Lung (tissue), 12 donors: ENCODE measurements around the gene HK1. TPM values are rescaled to one million over a fixed set of nuclear protein-coding genes. Genes with fewer than 3 reads are reported as not detected.

Source experiments
- ATAC-seq: fragments of 200-7000 bp; cut with Tn5 transposase; one replicate; pipeline ENCODE4 v1.9.1; 2020; ENCODE audit warnings: moderate number of reproducible peaks; ENCODE audit not compliant: insufficient read depth, low FRiP score
- DNase-seq, 3 donors: peaks; one replicate each; pipeline ENCODE4 v3.0.0-alpha.2; 2013 to 2017
- H3K27ac ChIP-seq, 2 donors: one replicate each; pipeline ENCODE4 v1.5.1; 2013; ENCODE audit warnings: mild to moderate bottlenecking in 2 of 2, moderate library complexity in 2 of 2, control low read depth in 1 of 2, inconsistent platforms in 1 of 2, low read depth in 1 of 2, low read length in 1 of 2
- H3K27me3 ChIP-seq, 3 donors: one replicate each; pipeline ENCODE4 v1.5.1; 2013; ENCODE audit warnings: low read length in 2 of 3; ENCODE audit not compliant: control insufficient read depth in 3 of 3, insufficient read depth in 3 of 3
- H3K36me3 ChIP-seq, 4 donors: one replicate each; pipeline ENCODE4 v1.5.1; 2013; ENCODE audit warnings: low read length in 4 of 4, mild to moderate bottlenecking in 1 of 4, moderate library complexity in 1 of 4; ENCODE audit not compliant: control insufficient read depth in 4 of 4, insufficient read depth in 4 of 4
- H3K4me1 ChIP-seq, 5 donors: one replicate each; pipeline ENCODE4 v1.5.1; 2013; ENCODE audit warnings: low read length in 5 of 5, mild to moderate bottlenecking in 2 of 5, moderate library complexity in 1 of 5; ENCODE audit not compliant: control insufficient read depth in 5 of 5, insufficient read depth in 5 of 5
- H3K4me3 ChIP-seq: one replicate; pipeline ENCODE4 v1.5.1; 2013; ENCODE audit warnings: mild to moderate bottlenecking, control low read depth, moderate library complexity
- H3K9ac ChIP-seq, 2 donors: one replicate each; pipeline ENCODE4 v1.5.1; 2013; ENCODE audit warnings: low read length in 2 of 2, control low read depth in 1 of 2; ENCODE audit not compliant: insufficient read depth in 1 of 2
- H3K9me3 ChIP-seq, 4 donors: one replicate each; pipeline ENCODE4 v1.5.1; 2013; ENCODE audit warnings: low read length in 3 of 4, mild to moderate bottlenecking in 1 of 4, moderate library complexity in 1 of 4; ENCODE audit not compliant: control insufficient read depth in 4 of 4, insufficient read depth in 3 of 4
- CTCF ChIP-seq: IDR thresholded peaks from 2 replicates; pipeline ENCODE4 v1.5.1; 2012; ENCODE audit warnings: mild to moderate bottlenecking; ENCODE audit errors: control extremely low read depth, extremely low read depth
- WGBS, 2 donors: extraction: QIAGEN DNeasy Blood & Tissue Kit; methylation state at CpG; one replicate each; pipeline ENCODE4 v1.1.7; 2013; 5-methylcytosine and 5-hydroxymethylcytosine counted together
- polyA plus RNA-seq, 2 donors: library from polyadenylated mRNA; stranded (reverse); fragments of 200-250 nt; gene quantifications; one replicate each; pipeline ENCODE4 v1.2.1, GENCODE V29; 2013
- total RNA-seq, 2 donors: library from RNA; depleted of rRNA in 1 of 2; stranded (reverse); fragments of >200 nt in 1 of 2; gene quantifications; one replicate each; pipeline ENCODE4 v1.2.1, GENCODE V29; 2014 to 2021
- donor health status: control.
- donor health status: control.
- donor health status: Bipolar disorder and iron deficiency.
- donor health status: healthy.
- donor health status: DM: yes; HTN: yes; CAD: no.

HK1 gene
- total and polyA plus RNA-seq, 4 donors, result 33.6 to 120 (median 78.0) TPM

- no peak for ATAC-seq
- no peaks in the 10 kb centered on the region for H3K4me1 ChIP-seq
- no peak for TF ChIP-seq CTCF
- no peak overlapping the region for H3K4me3 ChIP-seq
- no peak for DNase-seq
- 92 to 95% methylated on average over 4 of the region's 4 CpGs for WGBS, 2 donors
- H3K36me3 ChIP-seq, result no peaks in the 10 kb centered on the region
- no peaks in the 10 kb centered on the region for H3K27me3 ChIP-seq
- H3K9me3 ChIP-seq, result no peaks in the 10 kb centered on the region
- no peak overlapping the region for H3K27ac ChIP-seq
- no peak overlapping the region for H3K9ac ChIP-seq
These were observed 12.7 kb downstream of the HK1 start for GRCh38 chr10:69290993-69291392.

GRCh38 chr10:69292459-69292858 lies 14.2 kb downstream of the HK1 start:
- Histone ChIP-seq H3K4me3 (no peak overlapping the region), H3K27ac (no peak overlapping the region), H3K9ac (no peak overlapping the region), H3K4me1 (no peaks in the 10 kb centered on the region), H3K36me3 (no peaks in the 10 kb centered on the region), H3K9me3 (no peaks in the 10 kb centered on the region), H3K27me3 (no peaks in the 10 kb centered on the region)
- DNase-seq (no peak), ATAC-seq (no peak)
- no peak for TF ChIP-seq CTCF
- 56 to 85% methylated on average over 3 of the region's 3 CpGs for WGBS, 2 donors

GRCh38 chr10:69295027-69295636 lies 16.8 kb downstream of the HK1 start:
- Histone ChIP-seq H3K4me3 (no peak overlapping the region), H3K4me1 (no peaks in the 10 kb centered on the region), H3K27me3 (no peaks in the 10 kb centered on the region), H3K36me3 (no peaks in the 10 kb centered on the region), H3K9ac (no peak overlapping the region), H3K27ac (no peak overlapping the region), H3K9me3 (no peaks in the 10 kb centered on the region)
- WGBS, 2 donors, result 90 to 92% methylated on average over 11 of the region's 11 CpGs
- TF ChIP-seq CTCF, result no peak
- ATAC-seq (no peak), DNase-seq (no peak)

GRCh38 chr10:69303632-69304051 lies 25.3 kb downstream of the HK1 start:
- TF ChIP-seq CTCF, result no peak
- no peak for ATAC-seq
- Histone ChIP-seq H3K9ac (no peak overlapping the region), H3K27me3 (no peaks in the 10 kb centered on the region), H3K4me3 (no peak overlapping the region), H3K27ac (no peak overlapping the region), H3K36me3 (no peaks in the 10 kb centered on the region), H3K9me3 (no peaks in the 10 kb centered on the region), H3K4me1 (no peaks in the 10 kb centered on the region)
- no peak for DNase-seq
- 95 to 99% methylated on average over 3 of the region's 3 CpGs for WGBS, 2 donors
